Activated T-helper 1 cell treated with anti-CD3 and anti-CD28 coated beads, Interleukin-2, amount 50 U/mL, for 16 hours (primary cell): ENCODE data around the gene TRPV6.

Experiments
- DNase-seq, 2 donors: peaks; one replicate each; pipeline ENCODE4 v3.0.0-alpha.2; 2020; ENCODE audit warnings: low read depth in 1 of 2, low spot score in 1 of 2

The TRPV6 gene

DNA sequence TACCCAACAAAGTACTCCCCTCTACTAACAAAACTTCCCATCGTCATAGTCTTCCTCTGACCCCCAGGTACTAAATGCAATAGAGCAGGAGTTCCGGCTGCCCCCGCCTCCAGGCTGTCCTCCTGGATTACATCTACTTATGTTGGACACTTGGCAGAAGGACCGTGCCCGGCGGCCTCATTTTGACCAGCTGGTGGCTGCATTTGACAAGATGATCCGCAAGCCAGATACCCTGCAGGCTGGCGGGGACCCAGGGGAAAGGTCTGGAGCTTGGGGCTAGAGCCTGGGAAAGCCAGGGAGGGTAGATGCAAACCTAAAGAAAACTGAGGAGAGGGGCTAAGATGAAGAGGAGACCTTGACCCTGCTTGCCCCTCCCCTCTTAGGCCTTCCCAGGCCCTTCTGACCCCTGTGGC is 15.4 kb downstream of the TRPV6 start:
- DNase-seq = no peak

DNA sequence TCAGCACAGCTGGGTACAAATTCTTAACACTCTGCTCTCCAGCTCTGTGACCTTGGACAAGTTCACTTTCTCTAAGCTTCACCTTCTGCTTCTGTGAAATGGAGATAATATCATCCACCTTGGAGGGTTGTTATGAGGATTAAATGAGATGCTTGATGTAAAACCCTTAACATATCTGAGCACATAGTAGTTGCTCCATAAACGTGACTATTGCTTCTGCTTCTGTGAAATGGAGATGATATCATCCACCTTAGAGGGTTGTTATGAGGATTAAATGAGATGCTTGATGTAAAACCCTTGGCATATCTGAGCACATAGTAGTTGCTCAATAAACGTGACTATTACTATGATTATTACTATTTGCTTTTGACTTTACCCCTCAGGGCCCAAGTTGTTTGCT is 16.1 kb downstream of the TRPV6 start:
- no peak for DNase-seq

DNA sequence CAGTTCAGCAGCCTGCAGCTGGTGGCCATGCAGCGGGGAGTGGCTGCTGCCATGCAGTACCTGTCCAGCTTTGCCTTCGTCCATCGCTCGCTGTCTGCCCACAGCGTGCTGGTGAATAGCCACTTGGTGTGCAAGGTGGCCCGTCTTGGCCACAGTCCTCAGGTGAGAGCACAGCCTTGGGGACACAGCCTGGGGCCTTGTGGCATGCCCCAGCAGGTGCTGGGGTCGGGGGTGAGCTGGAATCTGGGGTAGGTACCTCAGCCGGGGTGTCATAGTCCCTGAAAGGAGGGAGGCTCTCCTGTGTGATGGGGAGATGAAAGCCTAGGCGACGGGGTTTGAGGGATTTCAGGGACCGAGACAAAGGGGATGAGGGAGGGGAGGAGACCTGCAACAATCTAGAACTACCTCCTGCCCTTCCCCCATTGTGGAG is 16.5 kb downstream of the TRPV6 start:
- no peak for DNase-seq

DNA sequence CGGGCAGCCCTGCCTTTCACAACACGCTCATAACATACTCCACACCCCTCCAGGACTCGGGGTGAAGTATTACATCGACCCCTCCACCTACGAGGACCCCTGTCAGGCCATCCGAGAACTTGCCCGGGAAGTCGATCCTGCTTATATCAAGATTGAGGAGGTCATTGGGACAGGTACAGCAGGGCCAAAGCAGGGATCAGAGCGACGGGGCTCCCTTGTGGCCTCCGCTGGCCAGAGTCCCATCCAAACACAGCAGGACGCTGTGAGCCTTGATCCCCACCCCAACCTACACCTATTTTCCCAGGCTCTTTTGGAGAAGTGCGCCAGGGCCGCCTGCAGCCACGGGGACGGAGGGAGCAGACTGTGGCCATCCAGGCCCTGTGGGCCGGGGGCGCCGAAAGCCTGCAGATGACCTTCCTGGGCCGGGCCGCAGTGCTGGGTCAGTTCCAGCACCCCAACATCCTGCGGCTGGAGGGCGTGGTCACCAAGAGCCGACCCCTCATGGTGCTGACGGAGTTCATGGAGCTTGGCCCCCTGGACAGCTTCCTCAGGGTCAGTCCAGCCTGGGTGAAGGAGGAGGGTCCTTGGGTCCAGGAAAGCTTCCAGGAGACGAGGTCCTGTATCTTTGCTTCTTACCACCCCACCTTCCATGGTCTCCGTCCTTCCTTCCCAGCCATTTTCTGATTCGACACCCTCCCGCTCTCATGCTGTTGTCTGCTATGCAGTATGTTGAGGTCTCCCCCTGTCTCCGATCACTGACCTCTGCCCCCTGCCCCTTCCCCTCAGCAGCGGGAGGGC is 17.2 kb downstream of the TRPV6 start:
- DNase-seq = no peak

DNA sequence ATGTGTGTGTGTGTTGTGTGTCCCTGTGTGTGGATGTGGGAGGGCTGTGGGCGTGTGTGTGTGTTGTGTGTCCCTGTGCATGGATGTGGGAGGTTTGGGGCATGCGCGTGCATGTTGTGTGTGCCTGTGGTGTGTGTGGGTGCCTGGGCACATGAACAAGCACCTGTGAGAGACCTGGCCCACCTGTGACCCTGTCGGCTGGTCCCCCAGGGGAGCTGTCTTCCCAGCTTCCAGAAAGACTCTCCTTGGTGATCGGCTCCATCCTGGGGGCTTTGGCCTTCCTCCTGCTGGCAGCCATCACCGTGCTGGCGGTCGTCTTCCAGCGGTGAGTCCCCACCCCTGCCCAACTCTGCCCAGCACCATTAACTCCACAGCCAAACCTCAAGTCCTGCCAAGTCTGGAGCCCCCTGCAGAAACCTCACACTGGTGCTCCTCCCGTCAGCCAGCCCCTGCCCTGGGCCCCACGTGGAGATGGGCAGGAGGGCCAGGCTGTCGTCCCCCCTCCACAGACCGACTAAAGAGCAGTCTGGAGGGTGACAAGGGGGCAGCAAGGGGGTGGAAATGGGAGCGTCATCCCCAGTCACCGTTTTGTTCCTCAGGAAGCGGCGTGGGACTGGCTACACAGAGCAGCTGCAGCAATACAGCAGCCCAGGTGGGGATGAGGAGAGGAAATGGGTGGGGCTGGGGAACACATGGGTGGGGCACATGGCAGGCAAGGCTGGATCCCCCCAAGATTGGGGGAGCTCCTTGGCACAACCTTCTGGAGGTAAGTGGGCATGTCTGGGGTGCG is 18.0 kb downstream of the TRPV6 start:
- no peak for DNase-seq

DNA sequence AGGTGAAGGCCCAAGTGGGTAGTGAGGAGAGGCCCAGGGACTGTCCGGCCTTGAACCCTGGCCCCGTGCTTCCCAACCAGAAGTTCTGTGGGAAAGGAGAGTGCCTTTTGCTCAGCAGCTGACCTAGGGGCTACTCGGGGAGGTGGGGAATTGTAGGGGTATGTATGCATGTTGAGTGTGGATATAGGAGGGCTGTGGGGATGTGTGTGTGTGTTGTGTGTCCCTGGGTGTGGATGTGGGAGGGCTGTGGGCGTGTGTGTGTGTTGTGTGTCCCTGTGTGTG is 18.5 kb downstream of the TRPV6 start:
- no peak for DNase-seq

DNA sequence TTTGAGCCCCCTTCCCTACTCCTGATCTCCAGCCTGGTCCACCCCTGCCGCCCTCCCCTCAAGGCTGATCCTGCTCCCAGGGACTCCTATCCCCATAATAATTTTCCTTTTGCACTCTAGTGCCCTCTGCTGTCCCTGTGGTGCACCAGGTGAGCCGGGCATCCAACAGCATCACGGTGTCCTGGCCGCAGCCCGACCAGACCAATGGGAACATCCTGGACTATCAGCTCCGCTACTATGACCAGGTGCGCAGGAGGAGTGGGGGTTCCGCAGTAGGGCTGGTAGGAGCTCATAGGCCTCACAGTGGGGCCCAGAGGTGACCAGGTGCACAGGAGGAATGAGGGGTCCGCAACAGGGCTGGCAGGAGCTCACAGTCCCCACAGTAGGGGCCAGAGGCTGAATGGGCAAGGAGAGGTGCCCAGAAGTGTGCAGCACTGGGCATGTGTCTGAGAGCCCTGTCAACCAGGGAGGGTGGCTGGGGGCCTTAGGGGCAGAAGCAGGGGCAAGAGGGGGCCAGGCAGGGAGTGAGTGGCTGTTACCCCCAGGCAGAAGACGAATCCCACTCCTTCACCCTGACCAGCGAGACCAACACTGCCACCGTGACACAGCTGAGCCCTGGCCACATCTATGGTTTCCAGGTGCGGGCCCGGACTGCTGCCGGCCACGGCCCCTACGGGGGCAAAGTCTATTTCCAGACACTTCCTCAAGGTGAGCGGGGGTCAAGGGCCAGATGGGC is 19.0 kb downstream of the TRPV6 start:
- DNase-seq = no peak

DNA sequence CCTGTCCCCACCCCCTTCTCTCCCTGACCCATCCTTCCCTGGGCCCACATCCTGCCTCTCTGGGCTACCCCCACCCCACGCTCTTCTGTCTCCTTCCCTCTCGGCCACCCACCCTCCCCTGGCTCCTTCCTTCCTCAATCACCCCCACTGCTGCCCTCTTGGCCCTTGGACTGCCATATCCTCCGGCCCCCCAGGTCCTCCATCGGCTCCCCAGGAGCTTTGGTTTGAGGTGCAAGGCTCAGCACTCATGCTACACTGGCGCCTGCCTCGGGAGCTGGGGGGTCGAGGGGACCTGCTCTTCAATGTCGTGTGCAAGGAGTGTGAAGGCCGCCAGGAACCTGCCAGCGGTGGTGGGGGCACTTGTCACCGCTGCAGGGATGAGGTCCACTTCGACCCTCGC is 19.8 kb downstream of the TRPV6 start:
- DNase-seq = no peak

DNA sequence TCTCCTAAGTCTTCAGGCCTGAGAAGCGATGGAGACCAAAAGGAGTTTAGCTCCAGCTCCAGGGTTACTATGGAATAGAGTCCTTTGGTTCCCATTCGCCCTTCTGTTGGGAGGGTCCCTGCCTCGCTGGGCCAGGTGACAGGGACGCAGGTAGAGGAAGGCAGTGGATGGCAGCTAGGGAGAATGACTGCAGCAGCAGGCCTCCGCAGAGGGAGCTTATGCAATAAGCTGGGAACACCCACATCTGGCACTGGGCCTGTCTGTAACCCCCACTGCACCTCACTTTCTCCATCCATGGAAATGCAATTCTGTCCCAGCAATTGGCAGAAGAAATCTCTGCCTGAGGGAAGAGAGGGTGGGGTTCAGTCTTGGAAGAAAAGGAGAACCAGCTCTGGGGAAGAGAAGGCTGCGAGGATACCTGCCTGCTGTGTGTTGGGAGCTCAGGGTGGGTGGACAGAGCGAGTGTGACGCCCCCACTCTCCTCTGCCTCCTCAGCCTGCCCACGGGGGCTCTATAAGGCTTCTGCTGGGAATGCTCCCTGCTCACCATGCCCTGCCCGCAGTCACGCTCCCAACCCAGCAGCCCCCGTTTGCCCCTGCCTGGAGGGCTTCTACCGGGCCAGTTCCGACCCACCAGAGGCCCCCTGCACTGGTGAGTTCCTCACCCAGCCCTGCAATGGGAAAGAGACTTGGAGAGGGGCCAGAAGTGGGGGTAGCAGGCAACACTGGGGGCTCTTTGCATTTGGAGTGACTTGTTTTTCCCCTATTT is 20.4 kb downstream of the TRPV6 start:
- DNase-seq = no peak

DNA sequence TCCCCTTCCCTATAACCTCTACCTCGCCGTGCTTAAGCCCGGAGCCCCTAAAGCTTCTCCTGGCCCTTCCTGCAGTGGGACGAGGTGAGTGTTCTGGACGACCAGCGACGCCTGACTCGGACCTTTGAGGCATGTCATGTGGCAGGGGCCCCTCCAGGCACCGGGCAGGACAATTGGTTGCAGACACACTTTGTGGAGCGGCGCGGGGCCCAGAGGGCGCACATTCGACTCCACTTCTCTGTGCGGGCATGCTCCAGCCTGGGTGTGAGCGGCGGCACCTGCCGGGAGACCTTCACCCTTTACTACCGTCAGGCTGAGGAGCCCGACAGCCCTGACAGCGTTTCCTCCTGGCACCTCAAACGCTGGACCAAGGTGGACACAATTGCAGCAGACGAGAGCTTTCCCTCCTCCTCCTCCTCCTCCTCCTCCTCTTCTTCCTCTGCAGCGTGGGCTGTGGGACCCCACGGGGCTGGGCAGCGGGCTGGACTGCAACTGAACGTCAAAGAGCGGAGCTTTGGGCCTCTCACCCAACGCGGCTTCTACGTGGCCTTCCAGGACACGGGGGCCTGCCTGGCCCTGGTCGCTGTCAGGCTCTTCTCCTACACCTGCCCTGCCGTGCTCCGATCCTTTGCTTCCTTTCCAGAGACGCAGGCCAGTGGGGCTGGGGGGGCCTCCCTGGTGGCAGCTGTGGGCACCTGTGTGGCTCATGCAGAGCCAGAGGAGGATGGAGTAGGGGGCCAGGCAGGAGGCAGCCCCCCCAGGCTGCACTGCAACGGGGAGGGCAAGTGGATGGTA is 21.5 kb downstream of the TRPV6 start:
- no peak for DNase-seq

DNA sequence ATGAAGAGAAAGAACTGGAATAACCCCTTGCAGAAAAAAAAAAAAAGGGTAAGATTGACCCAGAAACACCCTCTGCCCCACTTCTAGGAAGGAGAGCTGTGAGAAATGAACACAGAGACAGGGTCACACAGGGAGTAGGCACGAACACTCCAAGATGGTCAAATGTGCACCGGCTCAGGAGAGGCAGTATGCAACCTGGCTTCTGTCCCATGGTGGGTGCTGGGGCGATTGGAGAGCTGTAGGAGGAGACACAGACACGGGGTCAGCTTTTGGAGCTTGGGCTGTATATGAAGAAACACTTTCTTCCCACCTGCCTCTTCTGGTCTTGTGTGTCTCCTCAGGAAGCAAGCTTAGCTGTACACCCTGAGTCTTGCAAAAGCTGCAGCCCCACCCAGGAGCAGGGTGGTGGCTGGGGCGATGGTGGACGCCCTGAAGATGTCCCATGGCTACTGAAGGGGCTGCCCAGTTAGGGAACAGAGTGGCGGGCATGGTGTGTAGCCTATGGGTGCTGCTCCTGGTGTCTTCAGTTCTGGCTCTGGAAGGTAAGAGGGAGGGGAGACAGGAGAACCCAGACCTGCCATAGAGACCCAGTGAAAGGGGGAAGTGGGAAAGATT is 22.7 kb downstream of the TRPV6 start:
- no peak for DNase-seq

DNA sequence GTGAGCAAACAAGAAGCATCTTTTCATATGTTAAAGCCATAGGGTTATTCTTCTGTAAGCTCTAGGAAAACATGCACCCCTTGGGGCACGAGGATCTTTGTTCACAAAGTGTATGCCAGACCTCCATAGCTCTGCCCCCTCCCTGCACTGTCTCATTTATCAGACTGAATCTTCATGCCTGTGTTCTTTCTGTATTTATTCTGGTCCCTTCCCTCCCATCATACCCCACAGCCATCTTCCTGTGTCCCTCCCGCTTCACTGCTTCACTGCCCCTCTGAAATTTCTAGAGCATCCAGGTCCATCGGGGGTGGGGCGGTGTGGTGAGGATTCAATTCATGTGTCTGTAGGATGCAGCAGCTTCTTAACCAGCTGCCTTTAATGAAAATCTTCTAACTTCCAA is 23.2 kb downstream of the TRPV6 start:
- no peak for DNase-seq

DNA sequence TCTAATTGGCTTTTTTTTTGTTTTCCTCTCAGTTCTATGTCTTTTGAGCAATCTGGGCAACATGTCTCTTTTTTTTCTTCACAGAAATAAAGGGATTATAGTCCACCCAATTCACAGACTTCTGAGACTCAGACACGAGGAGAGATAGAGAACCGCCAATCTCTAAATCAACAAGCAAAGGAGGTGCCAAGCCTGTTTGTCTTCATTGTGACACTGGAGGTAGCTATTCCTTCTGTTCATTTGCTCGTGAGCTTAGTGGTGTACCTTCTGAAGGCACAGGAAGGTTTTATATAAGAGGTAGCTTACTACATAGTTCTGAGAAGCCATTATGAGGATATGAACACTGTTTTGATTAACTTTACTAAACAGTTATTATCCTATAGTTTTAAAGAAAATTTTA is 24.6 kb downstream of the TRPV6 start:
- DNase-seq = no peak

DNA sequence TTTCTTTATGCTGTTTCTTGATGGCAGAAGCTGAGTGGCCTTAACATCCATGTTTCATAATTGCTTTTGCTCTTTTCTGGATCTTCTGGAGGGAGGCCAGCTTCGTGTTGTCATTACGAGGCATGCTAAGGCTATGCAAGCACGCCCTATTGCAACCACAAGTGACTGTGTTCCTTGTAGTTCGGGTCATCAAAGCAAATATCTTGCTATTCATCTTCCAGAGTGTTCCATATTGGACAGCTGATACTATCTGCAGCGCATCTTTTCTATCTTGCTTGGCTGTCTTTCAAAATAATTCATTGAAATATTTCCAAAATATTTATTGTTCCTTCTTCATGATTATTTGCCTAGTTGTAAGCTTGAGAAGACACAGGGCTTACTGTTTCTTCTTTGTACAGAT is 25.7 kb downstream of the TRPV6 start:
- no peak for DNase-seq

DNA sequence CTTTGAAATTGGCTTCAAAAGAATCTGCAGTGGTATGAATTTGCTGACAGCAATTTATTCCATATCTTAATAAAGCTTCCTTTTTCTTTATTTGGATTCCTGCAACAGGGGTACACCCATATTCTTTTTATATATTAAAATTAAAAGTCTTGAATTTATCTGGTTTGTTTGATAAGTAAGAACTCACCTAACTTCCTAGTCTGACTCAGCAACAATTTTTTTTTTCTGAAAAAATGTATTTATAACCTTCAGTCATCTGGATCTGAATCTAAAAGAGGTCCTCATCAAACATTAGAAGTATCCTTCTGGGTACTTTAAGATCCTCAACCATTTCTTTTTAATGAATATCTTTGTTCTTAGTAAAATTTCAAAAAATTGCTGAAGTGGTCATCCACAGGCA is 26.1 kb downstream of the TRPV6 start:
- no peak for DNase-seq

DNA sequence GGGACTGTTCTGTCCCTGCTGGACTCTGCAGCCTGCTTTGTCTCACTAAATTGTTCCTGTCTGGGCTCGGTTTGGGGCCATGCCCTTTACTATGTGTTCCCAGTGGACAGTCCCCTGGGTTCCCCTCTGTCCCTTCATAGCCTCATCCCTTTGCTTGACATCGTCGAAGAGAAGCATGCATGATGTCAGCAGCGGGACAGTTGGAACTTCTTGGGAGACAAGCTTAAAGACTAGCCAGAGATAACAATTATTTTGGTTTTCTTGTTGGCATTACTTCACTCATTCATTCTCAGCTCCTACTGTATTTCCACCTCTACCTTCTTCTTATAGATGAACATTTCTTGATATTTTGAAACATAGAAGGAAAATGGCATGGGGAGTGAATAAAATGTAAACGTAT is 27.9 kb downstream of the TRPV6 start:
- DNase-seq = no peak

DNA sequence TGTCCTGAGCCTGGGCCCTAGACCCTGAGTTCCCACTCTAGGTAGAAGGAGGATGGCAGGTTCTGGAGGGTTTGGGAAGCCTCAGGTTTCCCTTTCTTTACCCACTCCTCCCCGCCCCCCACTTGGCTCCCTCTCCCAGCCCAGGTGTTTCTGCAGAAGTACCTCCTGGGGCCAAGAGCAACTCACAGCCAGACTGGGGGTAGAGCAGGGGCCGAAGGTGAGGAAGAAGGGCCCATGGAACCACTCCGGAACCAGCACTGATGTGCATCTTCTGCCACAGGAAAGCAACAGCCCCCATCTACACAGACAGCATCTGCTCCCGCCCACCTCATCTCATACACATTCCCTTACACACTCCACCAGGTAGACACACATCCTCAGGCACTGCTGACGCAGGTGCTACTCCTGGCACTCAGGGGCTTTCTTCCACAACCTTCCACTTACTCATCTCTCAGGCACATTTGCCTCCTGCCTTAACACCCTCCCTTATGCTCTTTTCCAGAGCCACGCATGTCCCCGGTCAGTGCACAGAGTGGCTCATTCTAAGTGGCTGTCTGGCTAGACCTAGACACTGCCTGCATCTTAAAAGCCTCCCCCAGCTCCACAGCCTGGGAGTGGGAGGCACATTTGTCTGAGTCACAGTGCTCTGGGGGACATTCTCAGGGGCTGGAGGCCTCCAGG is 28.8 kb downstream of the TRPV6 start:
- DNase-seq = no peak

DNA sequence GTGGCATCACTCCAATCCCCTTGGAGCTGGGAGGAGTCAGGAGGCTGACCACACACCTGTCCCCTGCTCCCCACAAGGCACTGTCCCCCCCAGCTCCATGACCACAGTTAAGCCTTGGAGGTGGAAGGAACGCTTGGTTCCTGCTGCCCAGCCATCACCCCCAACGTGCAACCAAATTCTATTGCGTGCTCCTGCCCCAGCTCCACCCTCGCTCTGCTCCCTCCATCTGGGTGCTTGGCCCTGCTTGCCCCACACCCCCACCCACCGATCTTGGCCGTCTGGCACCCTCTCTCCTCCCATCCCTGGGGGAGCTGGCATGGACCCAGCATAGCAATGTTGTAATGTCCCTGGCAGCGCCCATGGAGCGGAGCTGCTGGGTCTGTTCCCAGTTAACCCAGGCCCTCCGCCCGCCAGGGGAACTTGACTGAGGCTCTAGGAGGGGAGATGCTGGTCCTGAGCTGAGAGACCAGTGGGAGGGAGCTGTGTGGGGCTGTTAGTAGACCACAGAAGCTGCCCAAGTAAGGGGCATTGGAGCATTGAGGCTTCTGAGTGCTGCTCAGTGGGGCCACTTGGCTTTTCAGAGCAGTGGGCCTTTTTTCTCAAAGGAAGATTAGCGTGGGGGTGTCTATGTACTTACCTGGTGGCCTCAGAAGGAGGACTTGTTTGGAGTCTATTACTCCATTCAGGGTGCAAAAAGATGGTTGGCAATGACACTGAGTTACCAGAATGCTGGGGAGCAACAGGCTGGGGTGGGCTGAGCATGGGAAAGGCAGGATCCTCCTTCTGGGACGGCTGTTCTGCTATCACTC is 29.6 kb downstream of the TRPV6 start:
- DNase-seq = no peak
